ENCODE results near the gene ARAP1.

ARAP1 gene

GRCh38 chr11:72702577-72703241, 49.5 kb downstream of the ARAP1 start:
- H3K36me3 ChIP-seq (replicated peaks), result peaks cover 54% of the 10 kb centered on the region
- TF ChIP-seq, protein P1, sequence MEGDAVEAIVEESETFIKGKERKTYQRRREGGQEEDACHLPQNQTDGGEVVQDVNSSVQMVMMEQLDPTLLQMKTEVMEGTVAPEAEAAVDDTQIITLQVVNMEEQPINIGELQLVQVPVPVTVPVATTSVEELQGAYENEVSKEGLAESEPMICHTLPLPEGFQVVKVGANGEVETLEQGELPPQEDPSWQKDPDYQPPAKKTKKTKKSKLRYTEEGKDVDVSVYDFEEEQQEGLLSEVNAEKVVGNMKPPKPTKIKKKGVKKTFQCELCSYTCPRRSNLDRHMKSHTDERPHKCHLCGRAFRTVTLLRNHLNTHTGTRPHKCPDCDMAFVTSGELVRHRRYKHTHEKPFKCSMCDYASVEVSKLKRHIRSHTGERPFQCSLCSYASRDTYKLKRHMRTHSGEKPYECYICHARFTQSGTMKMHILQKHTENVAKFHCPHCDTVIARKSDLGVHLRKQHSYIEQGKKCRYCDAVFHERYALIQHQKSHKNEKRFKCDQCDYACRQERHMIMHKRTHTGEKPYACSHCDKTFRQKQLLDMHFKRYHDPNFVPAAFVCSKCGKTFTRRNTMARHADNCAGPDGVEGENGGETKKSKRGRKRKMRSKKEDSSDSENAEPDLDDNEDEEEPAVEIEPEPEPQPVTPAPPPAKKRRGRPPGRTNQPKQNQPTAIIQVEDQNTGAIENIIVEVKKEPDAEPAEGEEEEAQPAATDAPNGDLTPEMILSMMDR (IDR thresholded peaks at IDR 0.05; ENCODE audit: low read depth, low read length, missing control alignments), result no peak
- H3K4me3 ChIP-seq (ENCODE audit: low read depth, low read length), result no peak overlapping the region

DNA sequence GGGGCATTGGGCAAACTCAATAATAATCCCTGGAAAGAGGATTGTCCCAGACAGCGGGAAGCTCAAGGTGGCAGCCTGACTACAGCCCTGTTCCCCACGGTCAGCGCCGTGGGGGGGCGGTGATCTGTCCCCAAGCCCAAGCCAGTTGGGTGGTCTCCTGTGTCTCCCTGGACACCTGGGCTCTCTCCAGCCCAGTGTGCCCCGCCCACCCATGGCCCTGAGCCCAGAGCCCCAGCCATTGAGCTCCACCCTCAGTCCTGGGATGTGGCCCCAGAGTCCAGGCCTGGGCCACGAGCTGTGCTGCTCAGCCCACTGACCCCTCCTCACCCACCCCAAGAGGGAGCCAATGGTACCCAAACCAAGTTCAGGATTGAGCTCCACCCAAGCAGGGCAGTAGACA, 50.1 kb downstream of the ARAP1 start:
- in situ Hi-C loops (cut with HindIII; ENCODE audit: low pct_ligation_motif_present, low sequenced_read_pairs), result no loop called here
- TF ChIP-seq, protein P1 (IDR thresholded peaks at IDR 0.05; ENCODE audit: low read depth, low read length, missing control alignments), result no peak
- Histone ChIP-seq H3K4me3 (ENCODE audit: low read depth, low read length) (no peak overlapping the region), H3K27ac (no peak overlapping the region), H3K36me3 (replicated peaks) (peaks cover 59% of the 10 kb centered on the region), H3K27me3 (replicated peaks) (no peaks in the 10 kb centered on the region)
- DNase-seq, result no peak

More at GRCh38 chr11:72702577-72703241, 49.5 kb downstream of the ARAP1 start:
- Histone ChIP-seq H3K27ac (no peak overlapping the region), H3K27me3 (replicated peaks) (no peaks in the 10 kb centered on the region)
- no peak for DNase-seq
- in situ Hi-C loops (cut with HindIII; ENCODE audit: low pct_ligation_motif_present, low sequenced_read_pairs), result no loop called here

- TF ChIP-seq, protein P1 (IDR thresholded peaks at IDR 0.05; ENCODE audit: low read depth, low read length, missing control alignments), result no peak
- in situ Hi-C loops (cut with HindIII; ENCODE audit: low pct_ligation_motif_present, low sequenced_read_pairs), result no loop called here
- Histone ChIP-seq H3K36me3 (replicated peaks) (peaks cover 53% of the 10 kb centered on the region), H3K4me3 (ENCODE audit: low read depth, low read length) (no peak overlapping the region), H3K27ac (no peak overlapping the region), H3K27me3 (replicated peaks) (no peaks in the 10 kb centered on the region)
- DNase-seq, result no peak
Observed at GRCh38 chr11:72701466-72701865, 50.7 kb downstream of the ARAP1 start.

GRCh38 chr11:72700146-72700545, 52.1 kb downstream of the ARAP1 start:
- Histone ChIP-seq H3K4me3 (ENCODE audit: low read depth, low read length) (no peak overlapping the region), H3K27me3 (replicated peaks) (no peaks in the 10 kb centered on the region), H3K36me3 (replicated peaks) (peaks cover 66% of the 10 kb centered on the region), H3K27ac (no peak overlapping the region)
- TF ChIP-seq, protein P1 (IDR thresholded peaks at IDR 0.05; ENCODE audit: low read depth, low read length, missing control alignments), result no peak
- DNase-seq, result no peak
- in situ Hi-C loops (cut with HindIII; ENCODE audit: low pct_ligation_motif_present, low sequenced_read_pairs), result no loop called here

DNA sequence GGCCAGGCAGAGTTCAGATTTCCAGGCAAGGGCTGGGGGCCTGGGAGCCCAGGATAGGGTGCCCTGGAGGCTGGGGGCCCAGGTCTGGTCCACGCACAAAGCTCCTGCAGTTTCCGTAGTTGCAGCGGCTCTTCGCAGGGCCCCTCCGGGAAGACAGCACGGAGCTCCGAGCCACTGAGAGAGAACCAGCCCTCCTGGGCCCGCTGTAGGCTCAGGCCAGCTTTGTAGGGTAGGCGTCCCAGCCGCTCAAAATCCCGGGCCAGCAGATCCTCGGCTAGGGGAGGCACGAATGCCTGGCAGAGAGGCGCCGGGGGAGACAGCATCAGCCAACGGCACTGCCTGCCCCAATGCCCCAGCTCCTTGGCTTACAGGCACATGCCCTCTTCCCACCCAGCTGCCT, 54.4 kb downstream of the ARAP1 start:
- in situ Hi-C loops (cut with HindIII; ENCODE audit: low pct_ligation_motif_present, low sequenced_read_pairs), result no loop called here
- Histone ChIP-seq H3K27ac (no peak overlapping the region), H3K4me3 (ENCODE audit: low read depth, low read length) (no peak overlapping the region), H3K36me3 (replicated peaks) (peaks cover 76% of the 10 kb centered on the region), H3K27me3 (replicated peaks) (no peaks in the 10 kb centered on the region)
- TF ChIP-seq, protein P1 (IDR thresholded peaks at IDR 0.05; ENCODE audit: low read depth, low read length, missing control alignments), result no peak
- DNase-seq, result no peak
